Ascending aorta (tissue), 2 donors: ENCODE measurements around the gene GPC4. TPM values are rescaled to one million over a fixed set of nuclear protein-coding genes. Genes with fewer than 3 reads are reported as not detected.

ENCODE experiments used
- DNase-seq, 2 donors: peaks; one replicate each; pipeline ENCODE4 v3.0.0-alpha.2; 2019; ENCODE audit warnings: low spot score in 2 of 2
- H3K27ac ChIP-seq, 2 donors: fragments of 200-600 bp; sonication (generic); one replicate each; pipeline ENCODE4 v1.5.1; 2016 to 2017; ENCODE audit warnings: mild to moderate bottlenecking in 1 of 2
- H3K27me3 ChIP-seq: fragments of 200-600 bp; sonication (generic); one replicate; pipeline ENCODE4 v1.5.1; 2017
- H3K36me3 ChIP-seq, 2 donors: fragments of 200-600 bp; sonication (generic); one replicate each; pipeline ENCODE4 v1.5.1; 2016
- H3K4me1 ChIP-seq, 2 donors: fragments of 200-600 bp; sonication (generic); one replicate each; pipeline ENCODE4 v1.5.1; 2016 to 2017; ENCODE audit warnings: mild to moderate bottlenecking in 1 of 2
- H3K4me3 ChIP-seq, 2 donors: fragments of 200-600 bp; sonication (generic); one replicate each; pipeline ENCODE4 v1.5.1; 2016 to 2017; ENCODE audit warnings: mild to moderate bottlenecking in 1 of 2
- H3K9me3 ChIP-seq, 2 donors: fragments of 200-600 bp; sonication (generic); one replicate each; pipeline ENCODE4 v1.5.1; 2016
- intact Hi-C: fragments of 100-400 bp; cut with DNase I; formaldehyde crosslinking; loops from one replicate; pipeline ENCODE4 v1.15.1; 2023
- total RNA-seq: library from RNA; depleted of rRNA; stranded (reverse); fragments of >200 nt; gene quantifications from one replicate; pipeline ENCODE4 v1.1.0, GENCODE V29; 2016
- TF ChIP-seq, protein P1 (sequence below), 3 experiments: fragments of 200-600 bp in 2 of 3; fragments of 450-650 bp in 1 of 3; sonication (generic) in 2 of 3; IDR thresholded peaks; one replicate each; pipeline ENCODE4 v1.5.1; 2016 to 2019; ENCODE audit warnings: antibody characterized with exemption in 3 of 3, mild to moderate bottlenecking in 1 of 3, moderate library complexity in 1 of 3

The GPC4 gene
- total RNA-seq, 1 donor from 2014 or later: 12.0 TPM

DNA sequence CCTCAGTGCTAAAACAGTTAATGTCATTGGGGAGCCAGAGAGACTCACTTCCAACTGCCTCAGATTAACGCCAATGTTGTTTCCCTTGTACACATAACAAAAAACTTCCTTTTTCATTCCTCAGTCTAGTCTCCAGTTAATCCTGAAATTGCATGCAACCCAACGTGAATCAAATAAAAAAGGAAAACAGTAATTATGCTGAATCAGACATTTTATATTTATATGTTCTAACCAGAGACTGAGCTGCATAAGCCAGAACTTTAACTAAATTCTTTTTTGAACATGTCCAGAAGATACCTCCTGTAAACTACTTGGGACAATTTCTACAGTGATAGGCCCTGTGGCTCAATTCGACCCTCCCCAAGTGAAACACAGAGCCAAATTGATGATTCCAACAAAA lies 4.7 kb downstream of the GPC4 start:
- Histone ChIP-seq H3K4me1 (no peaks in the 10 kb centered on the region), H3K27ac (no peak overlapping the region), H3K27me3 (no peaks in the 10 kb centered on the region), H3K9me3 (no peaks in the 10 kb centered on the region), H3K36me3 (no peaks in the 10 kb centered on the region), H3K4me3 (no peak overlapping the region)
- TF ChIP-seq, protein P1, sequence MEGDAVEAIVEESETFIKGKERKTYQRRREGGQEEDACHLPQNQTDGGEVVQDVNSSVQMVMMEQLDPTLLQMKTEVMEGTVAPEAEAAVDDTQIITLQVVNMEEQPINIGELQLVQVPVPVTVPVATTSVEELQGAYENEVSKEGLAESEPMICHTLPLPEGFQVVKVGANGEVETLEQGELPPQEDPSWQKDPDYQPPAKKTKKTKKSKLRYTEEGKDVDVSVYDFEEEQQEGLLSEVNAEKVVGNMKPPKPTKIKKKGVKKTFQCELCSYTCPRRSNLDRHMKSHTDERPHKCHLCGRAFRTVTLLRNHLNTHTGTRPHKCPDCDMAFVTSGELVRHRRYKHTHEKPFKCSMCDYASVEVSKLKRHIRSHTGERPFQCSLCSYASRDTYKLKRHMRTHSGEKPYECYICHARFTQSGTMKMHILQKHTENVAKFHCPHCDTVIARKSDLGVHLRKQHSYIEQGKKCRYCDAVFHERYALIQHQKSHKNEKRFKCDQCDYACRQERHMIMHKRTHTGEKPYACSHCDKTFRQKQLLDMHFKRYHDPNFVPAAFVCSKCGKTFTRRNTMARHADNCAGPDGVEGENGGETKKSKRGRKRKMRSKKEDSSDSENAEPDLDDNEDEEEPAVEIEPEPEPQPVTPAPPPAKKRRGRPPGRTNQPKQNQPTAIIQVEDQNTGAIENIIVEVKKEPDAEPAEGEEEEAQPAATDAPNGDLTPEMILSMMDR (IDR thresholded peaks at IDR 0.05): no peak
- DNase-seq: no peak
- intact Hi-C loops: loop anchor here (5.0 to 10.0 kb wide), 2 partner anchors 43 to 254 kb away; no protein-coding TSS in a partner anchor

DNA sequence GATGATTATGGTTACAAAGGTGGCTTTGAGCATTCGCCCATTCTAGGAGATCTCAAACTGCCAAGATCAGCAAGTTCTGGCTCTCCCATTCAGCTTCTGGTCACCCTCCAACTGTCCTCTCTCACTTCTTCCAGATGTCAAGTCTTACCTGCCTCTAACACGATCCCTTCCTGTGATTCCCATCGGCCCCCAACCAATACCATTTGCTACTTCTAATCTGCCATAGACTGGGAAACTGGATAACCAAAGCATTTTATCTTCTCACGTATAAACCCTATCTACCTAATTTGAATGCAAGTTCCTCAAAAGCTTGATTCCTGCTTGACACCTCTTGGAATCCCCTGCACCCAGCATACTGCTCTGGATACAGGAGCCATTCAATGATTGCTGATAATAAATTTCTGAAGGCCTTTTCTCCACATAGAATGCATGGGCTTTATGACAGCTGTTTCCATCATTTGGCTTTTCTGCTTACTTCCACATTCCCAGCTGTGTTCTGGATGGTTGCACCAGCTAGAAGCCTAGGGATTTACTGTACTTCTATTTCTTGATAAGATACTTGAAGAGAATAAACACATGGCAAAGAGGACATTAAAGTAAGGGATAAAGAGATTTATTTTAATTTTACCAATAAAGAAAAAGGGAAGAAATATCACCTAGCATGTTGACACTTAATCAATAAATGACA lies 9.6 kb downstream of the GPC4 start:
- Histone ChIP-seq H3K36me3 (no peaks in the 10 kb centered on the region), H3K4me3 (no peak overlapping the region), H3K4me1 (no peaks in the 10 kb centered on the region), H3K9me3 (no peaks in the 10 kb centered on the region), H3K27ac (no peak overlapping the region), H3K27me3 (no peaks in the 10 kb centered on the region)
- TF ChIP-seq, protein P1 (IDR thresholded peaks at IDR 0.05): no peak
- intact Hi-C loops: no loop called here
- DNase-seq: no peak

DNA sequence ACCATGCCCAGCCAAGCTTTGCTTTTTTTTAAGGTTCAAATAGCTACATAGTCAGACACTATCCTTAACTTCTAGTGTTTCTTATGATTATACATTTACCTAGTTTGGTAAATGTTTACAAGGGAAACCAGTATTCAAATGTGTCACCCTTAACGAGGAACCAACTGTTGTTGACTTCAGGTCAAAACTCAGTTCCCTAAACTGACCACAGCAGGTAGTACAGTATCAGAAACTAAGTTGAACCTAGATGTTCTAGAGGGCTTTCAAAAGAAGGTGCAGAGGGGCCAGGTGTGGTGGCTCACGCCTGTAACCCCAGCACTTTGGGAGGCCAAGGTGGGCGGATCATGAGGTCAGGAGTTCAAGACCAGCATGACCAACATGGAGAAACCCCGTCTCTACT lies 11.3 kb downstream of the GPC4 start:
- Histone ChIP-seq H3K4me3 (no peak overlapping the region), H3K9me3 (no peaks in the 10 kb centered on the region), H3K27ac (no peak overlapping the region), H3K4me1 (no peaks in the 10 kb centered on the region), H3K36me3 (no peaks in the 10 kb centered on the region), H3K27me3 (no peaks in the 10 kb centered on the region)
- TF ChIP-seq, protein P1 (IDR thresholded peaks at IDR 0.05): no peak
- DNase-seq: no peak
- intact Hi-C loops: no loop called here

DNA sequence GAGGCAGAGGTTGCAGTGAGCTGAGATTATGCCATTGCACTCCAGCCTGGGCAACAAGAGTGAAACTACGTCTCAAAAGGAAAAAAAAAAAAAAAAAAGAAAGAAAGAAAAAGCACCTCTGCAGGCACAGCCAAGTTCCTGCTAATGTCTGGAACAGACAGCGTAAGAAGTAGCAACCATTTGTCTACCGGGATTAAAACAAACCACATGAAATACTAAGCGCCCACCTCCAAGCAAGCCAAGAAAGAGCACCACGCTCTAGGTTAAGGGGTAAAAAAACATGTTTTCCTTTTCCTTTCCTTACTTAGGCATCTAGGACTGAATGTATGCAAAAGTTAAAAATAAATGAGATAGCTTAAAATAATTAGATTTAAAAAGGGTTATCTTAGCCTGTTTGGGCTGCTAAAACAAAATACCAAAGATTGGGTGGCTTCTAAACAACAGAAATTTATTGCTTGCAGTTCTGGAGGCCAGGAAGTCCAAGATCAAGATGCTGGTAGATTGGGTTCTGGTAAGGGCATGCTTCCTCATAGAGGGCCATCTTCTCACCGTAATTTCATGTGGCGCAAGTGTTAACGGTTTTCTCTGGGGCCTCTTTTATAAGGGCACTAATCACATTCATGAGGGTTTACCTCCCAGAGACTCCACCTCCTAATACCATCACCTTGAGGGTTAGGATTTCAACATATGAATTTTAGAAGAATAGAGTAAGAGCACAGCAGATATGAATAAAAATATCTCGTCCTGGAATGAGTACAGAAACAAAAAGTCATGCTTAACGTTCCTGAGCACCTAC lies 12.3 kb downstream of the GPC4 start:
- no peaks in the 10 kb centered on the region for H3K27me3 ChIP-seq
- H3K9me3 ChIP-seq: no peaks in the 10 kb centered on the region
- H3K4me1 ChIP-seq: no peaks in the 10 kb centered on the region
- H3K36me3 ChIP-seq: no peaks in the 10 kb centered on the region
- intact Hi-C loops: no loop called here
- TF ChIP-seq, protein P1 (IDR thresholded peaks at IDR 0.05): no peak
- H3K4me3 ChIP-seq: no peak overlapping the region
- H3K27ac ChIP-seq: peak overlapping the region in 1 of 2 donors; percentile 39
- DNase-seq: no peak

DNA sequence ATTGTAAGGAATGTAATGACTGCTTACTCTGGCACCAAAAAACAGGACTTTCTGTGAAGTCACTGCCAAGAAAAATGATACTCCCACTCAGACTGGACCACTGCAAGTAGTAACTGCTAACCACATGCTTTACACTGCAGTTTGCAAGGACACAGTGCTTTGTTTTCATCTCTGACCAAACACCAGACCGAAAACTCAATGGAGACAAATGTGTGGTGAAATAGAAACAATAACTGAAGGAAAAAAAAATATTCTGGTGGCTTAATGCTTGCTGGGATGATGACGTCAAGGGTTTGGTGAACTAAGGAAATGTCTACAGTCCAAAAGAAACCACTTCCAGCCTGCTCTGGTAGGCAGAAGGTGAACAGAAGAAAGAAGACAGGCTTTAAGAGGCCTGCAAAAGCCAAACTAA lies 13.2 kb downstream of the GPC4 start:
- TF ChIP-seq, protein P1 (IDR thresholded peaks at IDR 0.05): no peak
- Histone ChIP-seq H3K4me1 (no peaks in the 10 kb centered on the region), H3K27me3 (no peaks in the 10 kb centered on the region), H3K27ac (peak overlapping the region; percentile 29 to 39), H3K9me3 (no peaks in the 10 kb centered on the region), H3K4me3 (no peak overlapping the region), H3K36me3 (no peaks in the 10 kb centered on the region)
- intact Hi-C loops: no loop called here
- DNase-seq: no peak
